Ramos (cell line): Measurements from ENCODE around the gene CCM2.

Experiments used
- in situ Hi-C: fragments of 300-500 bp; cut with MboI; formaldehyde crosslinking; loops from one replicate; pipeline ENCODE4 v1.14.3; 2022; ENCODE audit warnings: low sequenced_read_pairs; ENCODE audit not compliant: unreplicated experiment

CCM2 gene

GRCh38 chr7:44979481-44980392, 20.3 kb upstream of the CCM2 start:
- in situ Hi-C loops: loop anchor here (10.0 to 25.0 kb wide), 2 partner anchors 155 to 892 kb away; partner anchors contain the start of gene POLM

- in situ Hi-C loops: loop anchor here (25.0 kb wide), 1 partner anchor 893 kb away; the partner anchor contains the start of gene POLM
Observed at GRCh38 chr7:44980393-44981034, 19.5 kb upstream of the CCM2 start.

- in situ Hi-C loops: loop anchor here (25.0 kb wide), 1 partner anchor 894 kb away; the partner anchor contains the start of gene POLM
Observed at GRCh38 chr7:44981035-44981706, 18.8 kb upstream of the CCM2 start.

GRCh38 chr7:44982535-44982923, 17.5 kb upstream of the CCM2 start:
- in situ Hi-C loops: loop anchor here (25.0 kb wide), 1 partner anchor 895 kb away; the partner anchor contains the start of gene POLM

- in situ Hi-C loops: loop anchor here (25.0 kb wide), 1 partner anchor 896 kb away; the partner anchor contains the start of gene POLM
Observed at GRCh38 chr7:44982970-44983369, 17.0 kb upstream of the CCM2 start.

GRCh38 chr7:44983742-44984477, 16.1 kb upstream of the CCM2 start:
- in situ Hi-C loops: loop anchor here (25.0 kb wide), 1 partner anchor 897 kb away; the partner anchor contains the start of gene POLM

- in situ Hi-C loops: loop anchor here (25.0 kb wide), 1 partner anchor 897 kb away; the partner anchor contains the start of gene POLM
Observed at GRCh38 chr7:44984478-44984758, 15.6 kb upstream of the CCM2 start.

- in situ Hi-C loops: loop anchor here (25.0 kb wide), 1 partner anchor 898 kb away; the partner anchor contains the start of gene POLM
Observed at GRCh38 chr7:44985033-44985695, 14.8 kb upstream of the CCM2 start.

- in situ Hi-C loops: loop anchor here (25.0 kb wide), 1 partner anchor 899 kb away; the partner anchor contains the start of gene POLM
Observed at GRCh38 chr7:44985900-44986217, 14.1 kb upstream of the CCM2 start.

- in situ Hi-C loops: loop anchor here (25.0 kb wide), 1 partner anchor 899 kb away; the partner anchor contains the start of gene POLM
Observed at GRCh38 chr7:44986218-44987053, 13.6 kb upstream of the CCM2 start.

GRCh38 chr7:44987457-44987856, 12.5 kb upstream of the CCM2 start:
- in situ Hi-C loops: loop anchor here (25.0 kb wide), 1 partner anchor 900 kb away; the partner anchor contains the start of gene POLM

- in situ Hi-C loops: loop anchor here (25.0 kb wide), 1 partner anchor 901 kb away; the partner anchor contains the start of gene POLM
Observed at GRCh38 chr7:44987996-44988395, 12.0 kb upstream of the CCM2 start.

- in situ Hi-C loops: loop anchor here (25.0 kb wide), 1 partner anchor 901 kb away; the partner anchor contains the start of gene POLM
Observed at GRCh38 chr7:44988701-44989100, 11.3 kb upstream of the CCM2 start.

GRCh38 chr7:44989132-44989531, 10.9 kb upstream of the CCM2 start:
- in situ Hi-C loops: loop anchor here (25.0 kb wide), 1 partner anchor 902 kb away; the partner anchor contains the start of gene POLM

GRCh38 chr7:44990109-44991023, 9.6 kb upstream of the CCM2 start:
- in situ Hi-C loops: loop anchor here (25.0 kb wide), 1 partner anchor 903 kb away; the partner anchor contains the start of gene POLM

GRCh38 chr7:44992004-44992795, 7.8 kb upstream of the CCM2 start:
- in situ Hi-C loops: loop anchor here (25.0 kb wide), 1 partner anchor 905 kb away; the partner anchor contains the start of gene POLM
